Stimulated activated CD4-positive, alpha-beta T cell treated with anti-CD3 and anti-CD28 coated beads, Interleukin-2, amount 100 ng/mL, for 4 hours (primary cell): ENCODE data around the gene RAB25.

Source experiments
- DNase-seq: peaks from one replicate; pipeline ENCODE4 v3.0.0-alpha.2; 2020; ENCODE audit warnings: low read depth

The RAB25 gene

DNA sequence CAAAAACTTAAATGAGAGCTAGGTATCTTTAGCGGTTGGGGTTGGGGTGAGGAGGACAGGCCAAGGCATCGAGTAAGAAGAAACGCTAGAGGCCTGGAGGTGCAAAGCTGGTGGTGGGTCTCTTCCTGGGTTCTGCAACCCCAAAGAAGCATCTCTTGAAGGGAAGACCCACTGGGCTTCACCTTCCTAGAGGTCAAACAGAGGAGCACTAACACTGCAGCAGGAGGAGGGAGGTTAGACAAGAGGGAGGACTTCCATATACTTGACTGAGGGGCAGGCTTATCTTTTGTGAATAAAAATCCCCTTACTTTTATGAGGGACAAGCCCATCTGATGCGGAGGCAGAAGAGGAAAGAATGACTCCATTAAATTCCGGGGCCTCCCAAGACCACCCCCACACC lies 18.8 kb downstream of the RAB25 start:
- DNase-seq: no peak

DNA sequence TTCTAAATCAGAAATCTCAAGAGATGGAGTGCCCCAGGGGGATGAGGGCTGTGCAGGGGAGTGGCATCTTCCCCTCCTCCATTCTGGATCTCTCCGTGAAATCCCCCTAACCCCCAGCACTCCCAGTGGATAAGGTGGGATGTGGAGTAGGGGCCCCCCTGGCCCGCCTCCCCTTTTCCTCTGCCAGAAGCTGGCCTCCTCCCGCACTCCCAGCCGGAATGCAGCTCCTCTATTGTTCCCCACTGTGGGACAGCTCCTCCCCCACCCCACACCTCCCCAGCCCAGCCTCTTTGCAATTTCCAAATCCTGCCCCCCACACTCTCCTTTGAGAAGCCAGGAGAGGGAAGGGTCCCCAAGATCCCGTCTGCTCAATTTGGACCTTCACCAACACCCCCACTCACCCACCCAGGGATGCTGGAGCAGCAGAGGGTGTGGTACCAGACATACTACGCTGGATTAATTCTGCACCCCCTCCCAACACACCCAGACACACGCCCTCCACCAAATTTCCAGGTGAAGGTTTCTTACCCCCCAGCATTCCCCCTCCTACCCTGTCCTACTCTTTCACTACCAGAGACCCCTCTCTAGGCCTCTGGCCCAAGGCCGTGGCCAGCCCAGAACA lies 19.4 kb downstream of the RAB25 start:
- no peak for DNase-seq

DNA sequence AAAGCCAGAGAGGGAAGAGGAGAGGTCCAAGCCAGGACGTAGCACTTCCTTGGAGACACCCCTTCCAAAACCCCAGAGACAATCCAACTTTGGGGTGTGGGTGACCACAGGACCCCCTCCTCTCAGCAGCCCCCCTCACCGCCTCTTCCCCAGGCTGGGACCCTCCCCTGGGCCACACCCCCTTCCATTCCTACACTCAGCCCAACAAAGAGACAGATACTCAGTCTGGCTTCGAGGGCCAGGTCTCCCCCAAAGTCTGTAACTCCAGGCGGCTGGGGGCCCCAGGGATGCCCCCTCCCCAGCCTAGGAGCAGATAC lies 19.9 kb downstream of the RAB25 start:
- no peak for DNase-seq

DNA sequence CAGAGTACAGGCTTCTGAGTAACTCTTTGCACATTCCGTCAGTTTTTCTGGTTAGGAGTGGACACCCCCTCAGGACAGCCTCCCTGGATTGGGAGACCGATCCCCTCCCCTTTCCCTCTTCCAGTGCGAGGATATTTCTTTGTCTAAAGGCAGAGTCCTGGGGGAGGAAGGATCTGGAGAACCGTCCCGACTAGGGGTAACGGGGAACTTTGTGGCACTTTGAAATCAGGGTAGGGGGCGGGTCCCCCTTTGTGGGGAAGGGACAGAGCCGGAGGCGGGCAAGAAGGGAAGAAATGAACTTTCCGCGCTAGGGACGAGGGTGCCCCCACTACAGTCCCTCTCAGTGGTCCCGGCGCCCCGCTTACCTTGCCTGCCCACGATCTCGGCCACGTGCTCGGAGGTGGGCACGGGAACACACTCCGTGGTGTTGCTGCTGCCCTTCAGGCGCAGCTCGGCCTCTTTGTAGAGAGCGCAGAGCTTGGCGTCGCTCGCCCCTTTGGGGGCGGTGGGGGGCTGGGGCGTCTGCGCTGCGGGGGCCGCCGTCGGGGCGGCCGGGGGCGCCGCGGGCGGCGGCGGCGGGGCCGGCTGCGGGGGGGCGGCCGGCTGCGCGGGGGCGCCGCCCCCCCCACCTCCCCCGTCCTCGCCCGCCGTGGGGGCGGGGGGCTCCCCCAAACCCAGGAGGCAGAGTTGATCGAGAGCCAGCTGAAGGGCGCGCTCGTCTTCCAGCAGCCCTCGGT lies 20.4 kb downstream of the RAB25 start:
- DNase-seq: no peak

DNA sequence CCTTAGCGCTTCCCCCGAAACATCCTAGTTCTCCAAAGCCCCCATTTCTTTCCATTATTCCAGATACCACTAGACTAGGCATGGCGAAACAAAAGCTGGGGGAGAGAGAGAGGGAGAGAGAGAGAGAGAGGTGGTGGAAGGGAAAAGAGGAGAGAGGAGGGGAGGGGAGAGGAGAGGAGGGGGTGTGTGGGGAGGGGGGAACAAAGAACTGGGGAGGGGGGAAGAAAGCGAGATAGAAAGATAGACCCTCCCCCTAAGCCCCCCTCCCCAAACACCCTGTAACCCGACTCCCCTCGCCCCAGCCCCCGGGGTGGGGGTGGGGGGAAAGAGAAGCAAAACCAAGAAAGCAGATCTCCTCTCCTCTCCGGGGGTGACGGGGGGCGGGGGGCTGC lies 21.0 kb downstream of the RAB25 start:
- no peak for DNase-seq

DNA sequence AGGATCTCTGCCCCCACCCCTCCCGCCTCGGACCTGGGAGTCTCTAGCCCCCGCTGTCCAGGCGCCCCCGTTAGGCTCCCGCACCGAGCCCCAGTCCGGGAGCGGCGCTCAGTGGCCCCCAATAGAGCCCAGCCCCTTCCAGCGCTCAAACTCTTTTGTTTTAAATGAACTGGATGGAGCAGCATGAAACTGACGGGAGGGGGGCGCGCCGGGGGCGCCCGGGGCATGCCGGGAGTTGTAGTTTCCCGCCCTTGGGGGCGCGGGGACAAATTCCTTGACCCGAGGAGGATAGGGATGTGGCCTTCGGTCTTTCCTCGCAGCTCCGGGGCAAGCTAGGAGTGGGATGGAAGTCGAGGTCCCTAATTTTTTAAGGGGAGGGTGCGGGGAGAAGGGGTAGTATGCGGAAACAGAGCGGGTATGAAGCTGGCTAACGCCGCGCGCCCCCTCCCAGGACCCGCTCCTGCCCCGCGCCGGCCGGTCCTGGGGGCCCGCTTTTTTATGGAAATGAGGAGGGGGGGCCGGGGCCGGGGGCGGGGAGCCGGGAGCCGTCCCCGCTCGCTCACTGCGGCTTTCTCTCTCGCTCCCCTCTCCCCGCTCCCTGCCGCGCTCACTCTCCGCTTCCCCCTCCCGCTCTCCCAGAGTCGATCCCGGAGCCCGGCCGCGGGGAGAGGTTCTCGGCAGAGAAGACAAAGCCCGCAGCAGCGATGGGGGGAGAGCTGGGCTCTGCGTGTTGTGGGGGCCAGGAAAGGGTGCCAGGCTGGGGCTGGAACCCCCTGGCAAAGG lies 21.5 kb downstream of the RAB25 start, which contains the start of gene MEX3A:
Gene MEX3A (minus strand): TSS at position 157 of the 783 bp plus-strand sequence. CDS start 467 bp downstream, outside the sequence.
- peak; percentile 37 for DNase-seq

DNA sequence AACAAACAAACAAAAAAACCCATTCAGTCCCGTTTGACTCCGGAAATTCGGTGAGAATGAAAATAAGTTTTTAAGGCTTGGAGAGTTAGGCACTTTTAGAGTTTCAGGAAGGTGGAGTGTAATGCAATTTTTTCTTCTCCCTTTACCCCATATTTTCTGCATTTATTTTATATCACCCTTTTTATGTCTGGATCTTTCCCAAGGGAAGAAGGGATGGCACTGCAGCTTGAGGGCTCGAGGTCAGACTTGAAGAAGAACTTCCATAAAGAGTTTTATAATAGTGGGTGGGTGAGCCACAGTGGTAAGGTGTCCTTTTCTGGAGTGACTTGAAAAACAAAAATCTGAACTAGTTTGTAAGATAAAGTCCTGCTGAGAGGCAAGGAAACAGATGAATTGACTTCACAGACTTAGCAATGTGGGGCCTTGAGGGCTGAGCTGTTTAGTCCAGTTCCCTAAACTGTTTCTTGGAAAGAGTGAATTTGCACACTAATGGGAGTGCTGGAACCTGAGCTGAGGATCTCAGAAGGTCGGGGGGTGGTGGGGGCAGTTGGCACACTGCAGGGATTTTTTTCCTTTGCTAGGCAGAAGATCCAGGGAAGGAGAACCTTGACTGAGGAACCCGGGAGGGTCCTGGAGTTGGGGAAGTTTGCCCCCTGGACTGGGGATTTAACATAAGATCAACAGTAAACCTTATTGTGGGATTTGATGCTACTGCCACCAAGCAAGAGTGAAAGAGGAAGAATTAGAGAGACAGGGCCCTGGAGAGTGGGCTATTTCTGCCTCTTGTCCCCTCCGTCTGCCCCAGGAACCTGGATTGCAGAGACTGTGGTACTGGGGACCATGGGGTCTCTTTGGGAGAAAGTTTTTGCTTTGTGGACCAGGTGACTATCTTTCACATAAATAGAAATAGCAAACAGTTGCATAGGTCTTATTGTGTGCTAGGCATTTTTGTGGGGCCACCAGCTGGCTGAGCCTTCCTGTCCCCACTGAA lies 23.1 kb downstream of the RAB25 start:
- no peak for DNase-seq

DNA sequence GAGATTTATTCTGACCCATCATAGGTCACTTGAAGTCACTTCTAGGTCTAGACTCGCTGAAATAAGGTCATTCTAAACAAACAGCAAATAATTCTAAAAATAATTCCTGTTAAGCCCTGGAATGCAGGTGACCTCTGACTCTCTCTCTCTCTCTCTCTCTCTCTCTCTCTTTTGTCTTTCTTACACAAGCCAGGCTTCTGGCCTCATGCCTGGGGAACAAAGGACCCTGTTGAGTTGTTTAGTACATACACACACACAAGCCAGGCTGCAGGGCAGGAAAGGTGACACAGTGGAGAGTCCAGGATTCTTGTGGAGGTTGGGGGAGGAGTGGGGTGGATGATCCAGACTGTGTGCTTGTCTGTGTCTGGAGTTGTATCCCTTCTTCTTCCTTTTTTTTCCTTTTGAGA lies 25.3 kb downstream of the RAB25 start:
- DNase-seq: no peak

DNA sequence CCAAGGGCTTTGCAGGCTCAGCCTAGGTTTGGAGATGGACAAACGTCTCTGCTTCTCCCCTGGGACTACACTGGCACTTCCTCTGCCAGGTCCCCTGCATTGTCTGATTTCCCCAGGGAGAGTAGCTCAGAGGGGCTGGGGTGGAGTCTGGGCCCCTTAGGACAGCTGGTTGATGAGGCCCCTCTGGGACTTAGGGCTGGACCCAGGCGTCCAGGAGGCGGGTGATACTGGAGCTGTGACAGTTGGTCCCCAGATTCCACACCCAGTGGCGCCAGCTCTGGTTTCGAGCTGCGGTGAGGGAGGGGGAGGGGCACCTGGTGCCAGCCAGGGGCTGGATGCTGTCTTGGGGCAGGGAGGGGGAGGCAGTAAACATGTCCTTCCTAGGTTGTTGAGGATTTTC lies 28.7 kb downstream of the RAB25 start:
- no peak for DNase-seq

DNA sequence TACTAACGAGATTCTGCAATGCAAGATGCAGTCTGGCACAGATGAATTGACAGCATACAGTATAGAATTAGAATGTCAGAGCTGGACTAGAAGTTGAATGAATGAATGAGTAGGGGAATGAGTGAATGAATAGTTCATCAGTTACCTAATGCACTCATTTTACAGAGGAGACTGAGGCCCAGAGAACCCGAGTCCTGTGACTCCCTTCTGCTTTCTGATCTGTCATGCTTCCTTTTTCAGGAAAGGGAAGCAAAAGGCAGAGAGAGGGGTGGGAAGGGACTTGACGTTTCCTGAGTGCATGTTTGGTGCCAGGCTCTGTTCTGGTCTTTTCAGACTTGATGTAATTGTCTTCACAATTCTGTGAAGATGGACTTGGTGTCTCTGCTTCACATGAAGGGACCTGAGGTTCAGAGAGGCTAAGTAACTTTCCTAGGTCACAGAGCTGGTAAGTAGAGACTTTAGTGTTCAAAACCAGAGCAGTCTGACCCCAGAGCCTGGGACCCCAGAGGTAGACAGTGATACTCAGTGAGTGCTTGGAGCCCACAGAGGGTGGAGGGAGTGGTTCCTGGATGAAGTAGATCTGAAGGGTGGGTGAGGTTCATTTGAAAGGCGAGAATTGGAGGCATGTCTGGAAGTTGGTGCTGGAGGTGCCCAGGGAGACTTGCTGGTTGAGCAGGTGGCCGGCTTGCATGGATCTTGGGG lies 29.3 kb downstream of the RAB25 start:
- DNase-seq: no peak

DNA sequence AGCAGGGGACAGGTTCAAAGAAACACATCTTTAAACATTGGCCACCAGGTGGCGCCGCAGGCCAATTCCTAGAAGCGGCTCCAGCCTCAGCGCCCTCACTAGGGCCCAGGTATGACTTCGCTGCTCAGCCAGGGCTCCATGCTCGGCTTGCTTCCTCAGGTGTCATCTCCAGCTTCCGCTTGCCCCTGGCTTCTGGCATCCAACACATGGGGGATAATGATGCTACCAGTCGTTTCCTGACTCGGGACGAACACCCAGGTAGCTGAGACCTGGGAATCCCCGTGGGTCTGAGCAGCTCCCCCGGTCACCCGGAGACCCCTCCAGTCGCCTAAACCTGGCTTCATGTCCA lies 29.9 kb downstream of the RAB25 start:
- peak; percentile 85 for DNase-seq

DNA sequence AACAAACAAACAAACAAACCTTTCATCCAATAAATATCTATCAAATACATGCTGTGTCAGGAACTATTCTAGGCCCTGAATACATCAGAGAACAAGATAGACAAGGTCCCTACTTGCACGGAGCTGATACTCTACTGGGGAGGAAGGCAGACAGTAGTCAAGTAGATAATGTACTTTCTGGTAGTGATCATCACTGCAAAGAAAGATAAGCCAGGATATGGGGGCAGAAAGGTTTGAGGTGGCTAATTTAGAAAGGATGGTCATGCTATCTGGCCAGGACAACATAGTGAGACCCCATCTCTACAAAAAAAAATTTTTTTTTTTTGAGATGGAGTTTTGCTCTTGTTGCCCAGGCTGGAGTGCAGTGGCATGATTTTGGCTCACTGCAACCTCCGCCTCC lies 30.6 kb downstream of the RAB25 start:
- no peak for DNase-seq

DNA sequence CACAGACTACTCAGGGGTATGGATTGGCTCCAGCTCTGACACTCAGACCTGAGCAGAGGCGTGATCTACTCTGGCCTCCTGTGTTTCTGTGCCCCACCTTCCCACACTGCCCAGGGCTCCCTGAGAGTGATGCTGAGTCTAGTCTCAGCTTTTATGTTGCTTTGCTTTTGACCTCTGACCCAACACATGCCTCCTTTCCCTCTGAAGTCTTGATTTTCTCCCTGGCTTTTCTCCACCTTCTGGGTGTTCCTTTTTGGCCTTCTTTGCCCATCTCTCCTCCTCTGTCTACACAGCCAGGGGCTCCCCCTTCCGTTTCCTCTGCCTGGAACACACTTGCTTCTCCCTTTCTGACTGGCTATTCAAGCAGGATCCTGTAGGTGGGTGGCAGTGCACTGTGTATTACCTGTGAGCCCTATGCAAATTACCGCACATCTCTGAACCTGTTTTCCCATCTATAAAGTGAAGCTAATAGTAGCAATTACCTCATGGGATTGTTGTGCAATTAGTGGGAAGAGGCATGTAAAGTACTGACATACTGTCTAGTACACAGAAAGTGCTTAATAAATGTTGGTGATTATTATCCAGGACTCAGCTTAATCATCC lies 35.0 kb downstream of the RAB25 start:
- DNase-seq: no peak

DNA sequence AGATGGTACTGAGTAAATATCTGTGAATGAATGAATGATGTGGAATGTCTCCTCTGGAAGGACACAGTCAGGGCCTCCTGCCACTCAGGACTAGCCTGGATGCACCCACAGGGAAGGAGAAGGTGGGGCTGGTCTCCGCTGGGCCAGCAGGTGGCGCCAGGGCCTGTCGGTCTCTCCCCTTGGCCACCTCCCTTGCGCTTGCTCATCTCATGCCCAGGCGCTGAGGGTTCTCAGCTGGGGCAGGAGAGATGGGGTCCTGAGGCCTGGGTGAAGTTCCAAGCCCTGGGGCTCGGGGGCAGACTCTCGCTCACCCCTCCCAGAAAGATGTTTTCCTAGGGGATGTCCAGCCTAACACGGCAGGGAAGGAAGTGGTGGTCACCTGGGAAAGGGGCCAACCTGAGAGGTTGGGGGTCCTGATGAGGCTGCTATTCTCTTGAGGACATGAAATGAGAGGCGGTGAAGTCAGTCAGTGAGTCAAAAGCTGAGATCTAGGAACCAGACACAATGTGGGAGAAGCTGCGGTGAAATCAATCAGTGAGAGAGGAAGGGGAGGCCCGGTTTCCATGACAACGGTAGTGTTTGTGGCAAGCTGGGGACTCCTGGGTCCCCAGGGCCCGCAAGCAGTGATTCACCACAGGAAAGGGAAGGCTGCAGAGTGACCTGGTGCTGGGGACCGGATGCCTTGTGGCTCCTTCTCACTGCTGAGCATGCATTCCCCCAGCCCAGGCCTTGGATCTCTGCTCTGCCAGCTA lies 35.9 kb downstream of the RAB25 start:
- peak; percentile 82 for DNase-seq

DNA sequence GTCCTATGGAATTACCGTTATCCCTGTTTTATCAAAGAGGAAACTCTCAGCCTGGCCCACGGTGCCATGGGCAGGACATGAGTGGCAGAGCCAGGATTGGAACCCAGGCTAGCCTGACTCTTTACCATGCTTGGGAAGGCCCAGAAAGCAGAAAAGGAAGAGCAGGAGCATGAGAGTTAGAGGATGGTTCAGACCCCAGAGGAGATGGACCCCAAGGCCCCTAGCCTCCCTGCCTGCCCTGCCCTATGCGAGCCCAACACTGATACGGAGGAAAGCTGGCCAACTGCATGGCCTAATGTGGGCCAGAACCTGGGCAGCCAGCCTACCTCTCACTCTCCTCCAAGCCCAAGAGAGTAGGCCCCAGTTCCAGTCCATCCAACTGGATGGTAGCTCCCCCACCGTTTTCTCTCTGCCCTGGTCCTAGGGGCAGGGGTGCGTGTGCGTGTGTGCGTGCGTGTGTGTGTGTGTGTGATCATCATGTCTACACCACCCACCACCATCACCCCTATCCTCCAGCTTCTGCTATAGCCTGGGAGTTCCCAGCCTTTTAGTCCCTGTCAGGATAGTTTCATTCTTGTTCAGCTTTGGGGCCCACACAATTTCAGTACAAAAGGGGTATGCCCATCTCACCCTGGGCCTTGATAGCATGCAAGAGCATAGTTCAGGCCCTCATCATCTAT lies 36.7 kb downstream of the RAB25 start:
- no peak for DNase-seq

DNA sequence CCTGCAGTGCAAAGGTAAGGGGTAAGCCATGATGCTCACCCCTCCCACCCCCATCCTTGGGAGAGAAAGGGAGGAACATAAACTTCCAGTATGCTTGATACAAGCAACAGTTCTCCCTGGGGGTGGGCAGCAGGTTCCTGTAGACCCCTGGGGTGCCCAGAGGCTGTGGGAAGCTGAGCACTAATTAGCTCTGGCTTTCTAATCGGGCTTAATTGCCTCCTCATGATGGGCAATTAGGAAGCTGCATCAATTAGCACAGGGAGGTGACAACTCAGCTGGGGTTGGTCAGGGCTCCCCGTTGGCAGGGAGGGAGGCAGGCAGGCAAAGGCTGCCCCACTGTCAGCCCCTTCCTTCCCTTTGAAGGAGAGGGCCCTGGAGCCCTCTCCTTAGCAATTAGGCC lies 37.8 kb downstream of the RAB25 start:
- no peak for DNase-seq

DNA sequence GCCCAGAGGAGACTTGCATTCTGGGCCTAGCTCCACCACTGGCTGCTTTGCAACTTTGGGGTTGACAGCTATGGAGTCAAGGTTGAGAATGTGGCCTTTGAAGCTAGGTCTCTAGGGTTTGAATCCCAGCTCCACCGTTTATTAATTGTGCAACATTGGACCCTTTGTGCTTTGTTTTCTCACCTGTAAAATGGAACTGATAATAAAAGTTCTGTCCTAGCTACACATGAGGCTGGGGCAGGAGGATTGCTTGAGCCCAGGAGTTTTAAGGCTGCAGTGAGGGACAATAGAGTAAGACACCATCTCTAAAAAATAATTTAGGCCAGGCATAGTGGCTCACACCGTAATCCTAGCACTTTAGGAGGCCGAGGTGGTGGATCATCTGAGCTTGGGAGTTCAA lies 38.3 kb downstream of the RAB25 start:
- DNase-seq: no peak

DNA sequence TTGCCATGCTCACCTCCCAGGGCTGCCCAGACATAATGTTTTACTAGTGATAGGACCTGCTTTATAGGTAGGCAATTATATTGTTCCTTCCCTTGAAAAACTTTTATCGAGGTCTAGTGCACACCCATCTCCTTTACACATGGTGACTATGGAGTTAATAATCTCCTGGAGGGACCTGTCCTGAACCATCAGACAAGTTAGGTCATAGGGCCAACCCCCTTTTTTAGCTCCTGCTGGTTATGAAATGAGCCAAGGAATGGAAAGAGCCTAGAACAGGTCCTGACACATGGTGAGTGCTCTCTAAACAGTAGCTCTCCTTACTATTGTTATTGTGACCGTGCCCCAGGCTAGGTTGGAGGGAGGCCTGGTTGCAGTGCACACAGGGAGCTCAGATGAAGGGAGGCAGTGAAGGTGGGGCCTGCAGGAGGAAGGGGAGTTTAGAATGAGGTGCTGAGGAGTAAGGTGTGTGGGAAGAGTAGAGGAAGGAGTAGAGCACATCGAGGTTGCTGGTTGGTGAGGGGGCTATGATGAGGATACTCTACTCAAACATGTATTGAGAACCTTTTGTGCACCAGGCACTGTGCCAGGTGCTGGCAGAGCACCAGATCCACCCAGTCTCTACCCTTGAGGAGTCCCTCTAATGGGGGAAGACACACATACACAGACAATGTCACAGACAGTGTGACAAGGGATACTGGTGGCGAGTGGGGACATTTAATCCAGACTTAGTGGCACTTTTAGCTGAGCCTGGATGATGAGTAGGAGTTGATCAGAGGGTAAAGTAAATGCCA lies 39.4 kb downstream of the RAB25 start:
- no peak for DNase-seq

DNA sequence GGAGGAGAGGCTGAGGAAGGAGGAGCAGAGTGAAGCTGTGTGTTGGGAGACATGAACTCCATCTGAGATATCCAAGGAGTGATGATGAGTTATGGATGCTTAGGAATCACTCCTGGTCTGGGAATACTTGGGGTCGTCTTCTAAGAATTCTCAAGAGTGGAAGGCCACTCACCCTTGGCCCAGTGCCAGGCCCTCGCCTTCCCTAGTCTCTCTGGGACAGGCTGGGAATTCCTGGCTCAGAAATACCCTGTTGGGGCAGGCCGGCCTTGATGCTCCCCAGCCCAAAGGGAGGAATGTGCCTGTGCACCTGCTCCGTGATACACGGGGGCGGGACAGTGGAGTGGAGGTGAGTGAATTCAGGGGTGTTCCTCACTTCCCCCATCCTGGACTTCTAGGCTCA lies 40.9 kb downstream of the RAB25 start:
- no peak for DNase-seq
